ENCODE data around the gene YKT6.

The YKT6 gene

GRCh38 chr7:44218418-44219201 lies 17.8 kb downstream of the YKT6 start:
- no peak for DNase-seq (ENCODE audit: low spot score)

GRCh38 chr7:44219371-44220045 lies 18.7 kb downstream of the YKT6 start:
- no peak for DNase-seq (ENCODE audit: low spot score)

- no peak for DNase-seq (ENCODE audit: low spot score)
Observed at GRCh38 chr7:44220046-44220357, 19.2 kb downstream of the YKT6 start.

- no peak for DNase-seq (ENCODE audit: low spot score)
Observed at GRCh38 chr7:44220358-44221112, 19.8 kb downstream of the YKT6 start.

GRCh38 chr7:44221231-44221791 lies 20.5 kb downstream of the YKT6 start:
- DNase-seq (ENCODE audit: low spot score): no peak

GRCh38 chr7:44222074-44222473 lies 21.3 kb downstream of the YKT6 start:
- DNase-seq (ENCODE audit: low spot score): no peak

- no peak for DNase-seq (ENCODE audit: low spot score)
Observed at GRCh38 chr7:44222776-44223261, 22.0 kb downstream of the YKT6 start.

GRCh38 chr7:44223362-44224079 lies 22.7 kb downstream of the YKT6 start:
- DNase-seq (ENCODE audit: low spot score): no peak

GRCh38 chr7:44224080-44224973 lies 23.5 kb downstream of the YKT6 start:
- DNase-seq (ENCODE audit: low spot score): no peak

GRCh38 chr7:44224974-44225565 lies 24.3 kb downstream of the YKT6 start:
- no peak for DNase-seq (ENCODE audit: low spot score)

GRCh38 chr7:44225566-44226395 lies 25.0 kb downstream of the YKT6 start:
- peak; percentile 25 for DNase-seq (ENCODE audit: low spot score)

- DNase-seq (ENCODE audit: low spot score): no peak
Observed at GRCh38 chr7:44226396-44226753, 25.6 kb downstream of the YKT6 start.

- no peak for DNase-seq (ENCODE audit: low spot score)
Observed at GRCh38 chr7:44227911-44228310, 27.1 kb downstream of the YKT6 start.

GRCh38 chr7:44228571-44229350 lies 28.0 kb downstream of the YKT6 start:
- no peak for DNase-seq (ENCODE audit: low spot score)

GRCh38 chr7:44229546-44230105 lies 28.8 kb downstream of the YKT6 start:
- no peak for DNase-seq (ENCODE audit: low spot score)

GRCh38 chr7:44230286-44230685 lies 29.5 kb downstream of the YKT6 start:
- no peak for DNase-seq (ENCODE audit: low spot score)

- DNase-seq (ENCODE audit: low spot score): no peak
Observed at GRCh38 chr7:44231088-44231487, 30.3 kb downstream of the YKT6 start.

GRCh38 chr7:44232396-44232795 lies 31.6 kb downstream of the YKT6 start:
- DNase-seq (ENCODE audit: low spot score): no peak

Measured in AG08395 (cell line).